Measurements from ENCODE around the gene MELTF.

The MELTF gene

DNA sequence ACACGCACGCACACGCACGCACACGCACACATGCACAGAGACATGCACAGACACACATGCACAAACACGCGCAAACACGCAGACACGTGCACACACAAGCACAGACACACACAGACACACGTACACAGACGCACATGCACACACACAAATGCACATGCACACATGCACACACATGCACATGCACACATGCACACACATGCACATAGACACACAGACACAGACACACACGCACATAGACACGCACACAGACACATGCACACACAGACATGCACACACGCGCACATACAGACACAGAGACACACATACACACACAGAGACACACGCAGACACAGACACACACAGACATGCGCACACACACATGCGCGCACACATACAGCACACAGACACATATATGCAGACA is 34.6 kb downstream of the MELTF start:
- TF ChIP-seq SIN3A (IDR thresholded peaks at IDR 0.05; ENCODE audit: borderline replicate concordance, insufficient read depth, low read length) (no peak), POLR2AphosphoS5 (IDR thresholded peaks at IDR 0.05; ENCODE audit: low read depth, low read length) (no peak), FOXP2 (optimal IDR thresholded peaks at IDR 0.05; ENCODE audit: borderline replicate concordance, extremely low read depth, extremely low read length, insufficient read depth) (no peak), TAF1 (IDR thresholded peaks at IDR 0.05; ENCODE audit: borderline replicate concordance, insufficient read depth, low read length) (no peak)
- TF ChIP-seq, protein P1, sequence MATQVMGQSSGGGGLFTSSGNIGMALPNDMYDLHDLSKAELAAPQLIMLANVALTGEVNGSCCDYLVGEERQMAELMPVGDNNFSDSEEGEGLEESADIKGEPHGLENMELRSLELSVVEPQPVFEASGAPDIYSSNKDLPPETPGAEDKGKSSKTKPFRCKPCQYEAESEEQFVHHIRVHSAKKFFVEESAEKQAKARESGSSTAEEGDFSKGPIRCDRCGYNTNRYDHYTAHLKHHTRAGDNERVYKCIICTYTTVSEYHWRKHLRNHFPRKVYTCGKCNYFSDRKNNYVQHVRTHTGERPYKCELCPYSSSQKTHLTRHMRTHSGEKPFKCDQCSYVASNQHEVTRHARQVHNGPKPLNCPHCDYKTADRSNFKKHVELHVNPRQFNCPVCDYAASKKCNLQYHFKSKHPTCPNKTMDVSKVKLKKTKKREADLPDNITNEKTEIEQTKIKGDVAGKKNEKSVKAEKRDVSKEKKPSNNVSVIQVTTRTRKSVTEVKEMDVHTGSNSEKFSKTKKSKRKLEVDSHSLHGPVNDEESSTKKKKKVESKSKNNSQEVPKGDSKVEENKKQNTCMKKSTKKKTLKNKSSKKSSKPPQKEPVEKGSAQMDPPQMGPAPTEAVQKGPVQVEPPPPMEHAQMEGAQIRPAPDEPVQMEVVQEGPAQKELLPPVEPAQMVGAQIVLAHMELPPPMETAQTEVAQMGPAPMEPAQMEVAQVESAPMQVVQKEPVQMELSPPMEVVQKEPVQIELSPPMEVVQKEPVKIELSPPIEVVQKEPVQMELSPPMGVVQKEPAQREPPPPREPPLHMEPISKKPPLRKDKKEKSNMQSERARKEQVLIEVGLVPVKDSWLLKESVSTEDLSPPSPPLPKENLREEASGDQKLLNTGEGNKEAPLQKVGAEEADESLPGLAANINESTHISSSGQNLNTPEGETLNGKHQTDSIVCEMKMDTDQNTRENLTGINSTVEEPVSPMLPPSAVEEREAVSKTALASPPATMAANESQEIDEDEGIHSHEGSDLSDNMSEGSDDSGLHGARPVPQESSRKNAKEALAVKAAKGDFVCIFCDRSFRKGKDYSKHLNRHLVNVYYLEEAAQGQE (IDR thresholded peaks at IDR 0.05; ENCODE audit: insufficient read depth in 1 of 2, low read depth in 2 of 2, low read length in 2 of 2) = no peak

DNA sequence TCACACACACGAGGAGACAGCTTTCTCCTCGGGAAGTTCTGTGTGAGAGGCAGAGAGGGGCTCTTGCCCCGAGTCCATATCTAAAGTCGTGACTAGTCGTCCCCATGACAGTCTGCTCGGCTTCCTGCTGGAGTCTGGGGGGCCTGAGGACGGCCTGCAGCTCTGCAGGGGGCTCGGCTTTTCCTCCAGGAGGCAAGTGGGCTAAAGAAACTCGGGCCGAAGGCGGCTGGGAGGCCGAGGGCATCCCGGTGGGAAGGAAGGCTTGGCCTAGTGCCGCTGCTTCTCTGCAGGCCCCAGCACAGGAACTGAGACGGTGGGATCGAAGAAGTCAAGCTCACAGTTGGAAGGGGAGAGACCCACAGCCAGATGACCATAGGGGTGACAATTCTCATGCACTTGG is 35.6 kb downstream of the MELTF start:
- TF ChIP-seq TAF1 (IDR thresholded peaks at IDR 0.05; ENCODE audit: borderline replicate concordance, insufficient read depth, low read length) (no peak), SIN3A (IDR thresholded peaks at IDR 0.05; ENCODE audit: borderline replicate concordance, insufficient read depth, low read length) (no peak), POLR2AphosphoS5 (IDR thresholded peaks at IDR 0.05; ENCODE audit: low read depth, low read length) (no peak), FOXP2 (optimal IDR thresholded peaks at IDR 0.05; ENCODE audit: borderline replicate concordance, extremely low read depth, extremely low read length, insufficient read depth) (no peak)
- TF ChIP-seq, protein P1 (IDR thresholded peaks at IDR 0.05; ENCODE audit: insufficient read depth in 1 of 2, low read depth in 2 of 2, low read length in 2 of 2) = no peak

DNA sequence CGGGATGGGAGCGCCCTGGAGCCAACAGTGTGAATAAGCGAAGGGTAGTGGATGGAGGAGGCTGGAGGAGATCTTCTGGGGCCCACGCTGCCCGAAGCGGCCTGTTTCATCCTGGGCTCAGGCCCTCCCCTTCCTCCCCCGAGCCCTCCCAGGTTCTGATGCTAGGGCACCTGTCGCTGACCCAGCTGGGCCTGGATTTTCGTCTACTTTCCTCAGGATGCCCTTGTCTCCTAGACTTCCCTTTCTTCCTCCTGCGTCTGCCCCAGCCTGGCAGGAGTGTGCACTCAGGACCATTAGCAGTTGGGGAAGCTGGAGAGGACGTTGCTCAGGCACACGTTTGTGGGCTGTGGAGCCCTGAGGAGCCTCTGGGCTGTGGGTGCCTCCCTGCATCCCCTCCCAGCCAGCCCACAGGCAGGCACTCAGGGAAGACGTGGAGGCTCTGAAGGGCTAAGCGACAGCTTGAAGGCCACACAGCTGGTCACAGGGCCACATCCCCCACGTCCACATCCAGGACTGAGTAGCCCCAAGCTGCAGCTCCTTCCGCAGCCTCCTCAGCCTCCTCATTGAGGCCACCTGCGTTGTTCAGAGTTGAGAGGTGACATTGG is 37.1 kb downstream of the MELTF start:
- TF ChIP-seq POLR2AphosphoS5 (IDR thresholded peaks at IDR 0.05; ENCODE audit: low read depth, low read length) (no peak), TAF1 (IDR thresholded peaks at IDR 0.05; ENCODE audit: borderline replicate concordance, insufficient read depth, low read length) (no peak), FOXP2 (optimal IDR thresholded peaks at IDR 0.05; ENCODE audit: borderline replicate concordance, extremely low read depth, extremely low read length, insufficient read depth) (no peak), SIN3A (IDR thresholded peaks at IDR 0.05; ENCODE audit: borderline replicate concordance, insufficient read depth, low read length) (no peak)
- TF ChIP-seq, protein P1 (IDR thresholded peaks at IDR 0.05; ENCODE audit: insufficient read depth in 1 of 2, low read depth in 2 of 2, low read length in 2 of 2) = no peak

DNA sequence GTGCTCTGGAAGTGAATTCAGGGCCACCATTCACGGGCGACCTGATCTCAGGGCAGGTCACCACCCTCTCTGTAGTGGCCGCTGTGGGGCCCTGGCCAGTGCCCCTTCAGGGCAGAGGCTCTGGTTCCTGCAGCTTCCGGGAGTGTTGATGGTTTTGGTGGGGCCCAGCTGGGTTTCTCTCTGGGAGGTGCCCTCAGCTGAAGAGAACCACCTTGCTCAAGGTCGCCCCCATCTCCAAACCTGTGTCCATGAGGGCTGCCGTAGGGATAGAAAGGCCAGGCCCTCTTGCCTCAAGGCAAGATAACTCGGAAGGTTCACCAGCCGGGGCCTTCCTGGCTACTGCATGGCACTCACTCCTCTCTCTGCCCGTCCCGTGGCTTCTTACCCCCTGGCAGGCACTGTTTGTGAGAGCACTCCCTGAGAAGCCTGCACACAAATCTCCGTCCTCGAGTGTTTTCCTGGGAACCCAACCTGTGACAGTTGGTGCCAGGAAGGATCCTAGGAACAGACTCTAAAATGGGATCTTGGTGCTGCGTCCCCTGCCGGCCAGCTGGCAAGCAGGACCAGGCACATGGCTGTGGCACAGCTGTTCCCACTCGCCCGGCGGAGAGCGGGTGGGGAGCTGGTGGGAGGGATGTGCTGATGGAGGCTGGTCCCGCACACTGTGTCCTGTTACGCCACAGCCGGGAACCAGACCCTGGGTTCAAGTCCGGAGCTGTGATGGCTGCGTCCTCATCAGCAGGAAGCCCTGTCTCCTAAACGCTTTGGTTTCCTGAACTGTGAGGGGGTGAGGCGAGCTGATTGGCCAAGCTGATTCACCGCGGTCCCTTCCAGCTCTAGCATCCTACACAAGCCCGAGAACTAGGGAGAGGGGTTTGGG is 37.8 kb downstream of the MELTF start:
- TF ChIP-seq, protein P1 (IDR thresholded peaks at IDR 0.05; ENCODE audit: insufficient read depth in 1 of 2, low read depth in 2 of 2, low read length in 2 of 2) = no peak
- TF ChIP-seq POLR2AphosphoS5 (IDR thresholded peaks at IDR 0.05; ENCODE audit: low read depth, low read length) (no peak), TAF1 (IDR thresholded peaks at IDR 0.05; ENCODE audit: borderline replicate concordance, insufficient read depth, low read length) (no peak), SIN3A (IDR thresholded peaks at IDR 0.05; ENCODE audit: borderline replicate concordance, insufficient read depth, low read length) (no peak), FOXP2 (optimal IDR thresholded peaks at IDR 0.05; ENCODE audit: borderline replicate concordance, extremely low read depth, extremely low read length, insufficient read depth) (no peak)
